HCT116 (cell line): ENCODE results near the gene DMKN. TPM values are rescaled to one million over a fixed set of nuclear protein-coding genes. Genes with fewer than 3 reads are reported as not detected.

Experiments
- ATAC-seq: fragments of 200-7000 bp; cut with Tn5 transposase; 2 replicates; pipeline ENCODE4 v1.9.1; 2020; ENCODE audit warnings: mild to moderate bottlenecking, moderate library complexity
- BruUV-seq: library from RNA; stranded (reverse); fragments of 400-500 nt; replicated peaks from 2 replicates; lab custom pipeline; 2021; lab: Mats Ljungman, UMichigan
- CTCF ChIA-PET: fragments of 300-600 bp; sonication (Branson Sonifier 250); formaldehyde crosslinking; loops from one replicate; lab custom pipeline; 2021; ENCODE audit warnings: antibody characterized with exemption; lab: Charles Lee
- POLR2A ChIA-PET: fragments of 300-600, 350-600 bp; sonication (Branson Sonifier 250); formaldehyde crosslinking; loops from one replicate; lab custom pipeline; 2021; ENCODE audit warnings: antibody characterized with exemption; lab: Charles Lee
- RAD21 ChIA-PET, 2 experiments: fragments of 300-600 bp; sonication (Branson Sonifier 250); formaldehyde crosslinking; loops; one replicate each; lab custom pipeline; 2023; ENCODE audit warnings: low total read pairs in 2 of 2; ENCODE audit not compliant: uncharacterized antibody in 2 of 2, unreplicated experiment in 2 of 2, low non-redundant PET in 1 of 2; lab: Charles Lee
- DNase-seq: peaks from one replicate; pipeline ENCODE4 v3.0.0-alpha.2; 2010; ENCODE audit warnings: low read depth, low spot score
- H2AFZ ChIP-seq: fragments of 200-600 bp; shearing (Covaris generic), sonication (generic); 2 replicates; pipeline ENCODE4 v1.6.1; 2017; ENCODE audit warnings: low read depth, mixed run types, mixed read lengths, antibody characterized with exemption, low read length; ENCODE audit not compliant: poor library complexity, severe bottlenecking
- H3K27ac ChIP-seq: 2 replicates; pipeline ENCODE4 v1.5.1; 2012; ENCODE audit warnings: low read depth, low read length
- H3K27me3 ChIP-seq: fragments of 200-600 bp; sonication (generic); 2 replicates; pipeline ENCODE4 v1.6.1; 2016; ENCODE audit warnings: mixed run types, low read length, mixed read lengths; ENCODE audit not compliant: insufficient read depth
- H3K36me3 ChIP-seq, 2 experiments: fragments of 200-500 bp in 1 of 2; fragments of 200-600 bp in 1 of 2; sonication (Bioruptor generic) in 1 of 2; sonication (generic) in 1 of 2; 2 replicates each; pipeline versions ENCODE4 v1.5.1 to v1.6.1; 2014 to 2016; ENCODE audit warnings: low read length in 2 of 2, inconsistent platforms in 1 of 2, mixed read lengths in 1 of 2, mixed run types in 1 of 2; ENCODE audit not compliant: insufficient read depth in 2 of 2, control insufficient read depth in 1 of 2
- H3K4me1 ChIP-seq, 2 experiments: fragments of 200-600 bp in 1 of 2; sonication (generic) in 1 of 2; 2 replicates each; pipeline versions ENCODE4 v1.5.1 to v1.6.1; 2012 to 2017; ENCODE audit warnings: low read length in 2 of 2, inconsistent platforms in 1 of 2, mild to moderate bottlenecking in 1 of 2, mixed read lengths in 1 of 2, mixed run types in 1 of 2, moderate library complexity in 1 of 2; ENCODE audit not compliant: insufficient read depth in 2 of 2, control insufficient read depth in 1 of 2
- H3K4me2 ChIP-seq: fragments of 200-600 bp; sonication (generic); 2 replicates; pipeline ENCODE4 v1.6.1; 2017; ENCODE audit warnings: mixed run types, low read length, mixed read lengths
- H3K4me3 ChIP-seq, 2 experiments: fragments of 200-600 bp in 1 of 2; sonication (generic) in 1 of 2; replicated peaks in 1 of 2; 2 replicates each; pipeline ENCODE4 v1.5.1; 2011 to 2016; ENCODE audit warnings: low read length in 2 of 2, control low read depth in 1 of 2, low read depth in 1 of 2, mild to moderate bottlenecking in 1 of 2, mixed read lengths in 1 of 2, mixed run types in 1 of 2
- H3K79me2 ChIP-seq: fragments of 200-600 bp; sonication (generic); 2 replicates; pipeline ENCODE4 v1.6.1; 2017; ENCODE audit warnings: mild to moderate bottlenecking, mixed run types, low read length, moderate library complexity, mixed read lengths; ENCODE audit not compliant: insufficient read depth
- H3K9ac ChIP-seq: fragments of 200-600 bp; sonication (generic); 2 replicates; pipeline ENCODE4 v1.6.1; 2016; ENCODE audit warnings: low read length, mixed read lengths
- H3K9me2 ChIP-seq: fragments of 200-600 bp; sonication (generic), shearing (Covaris generic); 2 replicates; pipeline ENCODE4 v1.6.1; 2017; ENCODE audit warnings: mixed run types, mild to moderate bottlenecking, moderate library complexity; ENCODE audit not compliant: insufficient read depth
- H3K9me3 ChIP-seq, 2 experiments: fragments of 200-500 bp in 1 of 2; fragments of 200-600 bp in 1 of 2; sonication (Bioruptor generic) in 1 of 2; sonication (generic) in 1 of 2; 2 replicates each; pipeline ENCODE4 v1.6.1; 2014 to 2017; ENCODE audit warnings: low read length in 2 of 2, mixed read lengths in 2 of 2, inconsistent platforms in 1 of 2, low read depth in 1 of 2, mild to moderate bottlenecking in 1 of 2, mixed run types in 1 of 2, moderate library complexity in 1 of 2; ENCODE audit not compliant: control insufficient read depth in 1 of 2, insufficient read depth in 1 of 2
- H4K20me1 ChIP-seq: fragments of 200-600 bp; sonication (generic), shearing (Covaris generic); 2 replicates; pipeline ENCODE4 v1.6.1; 2017; ENCODE audit warnings: mixed run types, mild to moderate bottlenecking, moderate library complexity; ENCODE audit not compliant: insufficient read depth
- ATF3 ChIP-seq: IDR thresholded peaks from 2 replicates; pipeline ENCODE4 v1.6.1; 2012
- CTCF ChIP-seq, 3 experiments: fragments of 200-600 bp in 1 of 3; sonication (generic) in 1 of 3; IDR thresholded peaks in 2 of 3; conservative IDR thresholded peaks in 1 of 3; 2 replicates each; pipeline ENCODE4 v1.5.1; 2012 to 2017; ENCODE audit warnings: low read depth in 2 of 3, low read length in 2 of 3, antibody characterized with exemption in 1 of 3, borderline replicate concordance in 1 of 3, control low read depth in 1 of 3, mild to moderate bottlenecking in 1 of 3, mixed read lengths in 1 of 3, mixed run types in 1 of 3, moderate library complexity in 1 of 3; ENCODE audit not compliant: insufficient read depth in 1 of 3
- EZH2 ChIP-seq: fragments of 200-600 bp; sonication (generic); IDR thresholded peaks from 2 replicates; pipeline ENCODE4 v1.6.1; 2017; ENCODE audit warnings: antibody characterized with exemption, mixed run types
- EZH2phosphoT487 ChIP-seq: fragments of 200-600 bp; IDR thresholded peaks from 2 replicates; pipeline ENCODE4 v1.6.1; 2018; ENCODE audit warnings: antibody characterized with exemption, borderline replicate concordance
- FOSL1 ChIP-seq: IDR thresholded peaks from 2 replicates; pipeline ENCODE4 v1.6.1; 2012; ENCODE audit warnings: low read depth
- POLR2AphosphoS5 ChIP-seq: IDR thresholded peaks from 2 replicates; pipeline ENCODE4 v1.6.1; 2011; ENCODE audit warnings: mild to moderate bottlenecking, low read depth, low read length, moderate library complexity
- SIN3A ChIP-seq: IDR thresholded peaks from 2 replicates; pipeline ENCODE4 v1.6.1; 2012; ENCODE audit warnings: low read depth
- SP1 ChIP-seq: IDR thresholded peaks from 2 replicates; pipeline ENCODE4 v1.6.1; 2012; ENCODE audit warnings: low read depth
- SRF ChIP-seq: IDR thresholded peaks from 2 replicates; pipeline ENCODE4 v1.6.1; 2012; ENCODE audit warnings: low read depth
- YY1 ChIP-seq: IDR thresholded peaks from 2 replicates; pipeline ENCODE4 v1.6.1; 2011; ENCODE audit warnings: low read length, low read depth, moderate library complexity, mild to moderate bottlenecking; ENCODE audit not compliant: insufficient replicate concordance; ENCODE audit errors: extremely low read depth
- ZFX ChIP-seq: fragments of 450-650 bp; IDR thresholded peaks from 2 replicates; pipeline ENCODE4 v1.6.1; 2017
- intact Hi-C: fragments of 100-400 bp; cut with micrococcal nuclease; formaldehyde crosslinking; loops from 2 replicates; pipeline ENCODE4 v1.10.0; 2022
- total RNA-seq: library from RNA; stranded (reverse); gene quantifications from one replicate; pipeline ENCODE4 v1.2.1, GENCODE V29; 2021; ENCODE audit not compliant: unreplicated experiment

DMKN gene
- total RNA-seq, 1 experiment from 2014 or later: 246 TPM

- H3K79me2 ChIP-seq: peaks cover 8% of the 10 kb centered on the region; the same call in 1 of the 2 replicates
- no peak for DNase-seq
- H3K4me3 ChIP-seq: no peak overlapping the region
- H3K9me3 ChIP-seq: no peaks in the 10 kb centered on the region
- intact Hi-C loops: no loop called here
- BruUV-seq: no TSS peak
- ChIA-PET RAD21 (no interaction called here), POLR2A (no interaction called here), CTCF (no interaction called here)
- no peaks in the 10 kb centered on the region for H3K9me2 ChIP-seq
- H3K36me3 ChIP-seq: no peaks in the 10 kb centered on the region; a peak in 1 of 4 replicates
- peaks cover 0 to 8% of the 10 kb centered on the region in 2 experiments; a peak in 2 of 4 replicates for H3K4me1 ChIP-seq
- H3K27ac ChIP-seq: no peak overlapping the region
- no peak overlapping the region for H3K4me2 ChIP-seq
- no peak overlapping the region for H3K9ac ChIP-seq
- H4K20me1 ChIP-seq: no peaks in the 10 kb centered on the region
- no peak for TF ChIP-seq CTCF (IDR thresholded peaks at IDR 0.05 in 2 of 3, conservative IDR thresholded peaks at IDR 0.05 in 1 of 3; ENCODE audit: borderline replicate concordance in 1 of 3, insufficient read depth in 1 of 3, low read depth in 2 of 3, low read length in 2 of 3)
- no peak for TF ChIP-seq SP1
- TF ChIP-seq EZH2: no peak
- no peak for TF ChIP-seq ZFX
- no peak for TF ChIP-seq EZH2phosphoT487
- no peak for TF ChIP-seq ATF3
- TF ChIP-seq POLR2AphosphoS5: no peak
- no peak for TF ChIP-seq SRF
- TF ChIP-seq YY1: no peak
- TF ChIP-seq FOSL1: no peak
- TF ChIP-seq SIN3A: no peak
- ATAC-seq: no peak
- H2AFZ ChIP-seq: no peak overlapping the region
- H3K27me3 ChIP-seq: no peaks in the 10 kb centered on the region
Measured at GRCh38 chr19:35552534-35553384, 39.3 kb upstream of the DMKN start.
